ENCODE data around the gene IFI27L2.

GRCh38 chr14:94111276-94112095 is 17.9 kb downstream of the IFI27L2 start:
- TF ChIP-seq, protein P1, sequence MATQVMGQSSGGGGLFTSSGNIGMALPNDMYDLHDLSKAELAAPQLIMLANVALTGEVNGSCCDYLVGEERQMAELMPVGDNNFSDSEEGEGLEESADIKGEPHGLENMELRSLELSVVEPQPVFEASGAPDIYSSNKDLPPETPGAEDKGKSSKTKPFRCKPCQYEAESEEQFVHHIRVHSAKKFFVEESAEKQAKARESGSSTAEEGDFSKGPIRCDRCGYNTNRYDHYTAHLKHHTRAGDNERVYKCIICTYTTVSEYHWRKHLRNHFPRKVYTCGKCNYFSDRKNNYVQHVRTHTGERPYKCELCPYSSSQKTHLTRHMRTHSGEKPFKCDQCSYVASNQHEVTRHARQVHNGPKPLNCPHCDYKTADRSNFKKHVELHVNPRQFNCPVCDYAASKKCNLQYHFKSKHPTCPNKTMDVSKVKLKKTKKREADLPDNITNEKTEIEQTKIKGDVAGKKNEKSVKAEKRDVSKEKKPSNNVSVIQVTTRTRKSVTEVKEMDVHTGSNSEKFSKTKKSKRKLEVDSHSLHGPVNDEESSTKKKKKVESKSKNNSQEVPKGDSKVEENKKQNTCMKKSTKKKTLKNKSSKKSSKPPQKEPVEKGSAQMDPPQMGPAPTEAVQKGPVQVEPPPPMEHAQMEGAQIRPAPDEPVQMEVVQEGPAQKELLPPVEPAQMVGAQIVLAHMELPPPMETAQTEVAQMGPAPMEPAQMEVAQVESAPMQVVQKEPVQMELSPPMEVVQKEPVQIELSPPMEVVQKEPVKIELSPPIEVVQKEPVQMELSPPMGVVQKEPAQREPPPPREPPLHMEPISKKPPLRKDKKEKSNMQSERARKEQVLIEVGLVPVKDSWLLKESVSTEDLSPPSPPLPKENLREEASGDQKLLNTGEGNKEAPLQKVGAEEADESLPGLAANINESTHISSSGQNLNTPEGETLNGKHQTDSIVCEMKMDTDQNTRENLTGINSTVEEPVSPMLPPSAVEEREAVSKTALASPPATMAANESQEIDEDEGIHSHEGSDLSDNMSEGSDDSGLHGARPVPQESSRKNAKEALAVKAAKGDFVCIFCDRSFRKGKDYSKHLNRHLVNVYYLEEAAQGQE (IDR thresholded peaks at IDR 0.05; ENCODE audit: insufficient replicate concordance, low read depth), result no peak
- TF ChIP-seq, protein P2, sequence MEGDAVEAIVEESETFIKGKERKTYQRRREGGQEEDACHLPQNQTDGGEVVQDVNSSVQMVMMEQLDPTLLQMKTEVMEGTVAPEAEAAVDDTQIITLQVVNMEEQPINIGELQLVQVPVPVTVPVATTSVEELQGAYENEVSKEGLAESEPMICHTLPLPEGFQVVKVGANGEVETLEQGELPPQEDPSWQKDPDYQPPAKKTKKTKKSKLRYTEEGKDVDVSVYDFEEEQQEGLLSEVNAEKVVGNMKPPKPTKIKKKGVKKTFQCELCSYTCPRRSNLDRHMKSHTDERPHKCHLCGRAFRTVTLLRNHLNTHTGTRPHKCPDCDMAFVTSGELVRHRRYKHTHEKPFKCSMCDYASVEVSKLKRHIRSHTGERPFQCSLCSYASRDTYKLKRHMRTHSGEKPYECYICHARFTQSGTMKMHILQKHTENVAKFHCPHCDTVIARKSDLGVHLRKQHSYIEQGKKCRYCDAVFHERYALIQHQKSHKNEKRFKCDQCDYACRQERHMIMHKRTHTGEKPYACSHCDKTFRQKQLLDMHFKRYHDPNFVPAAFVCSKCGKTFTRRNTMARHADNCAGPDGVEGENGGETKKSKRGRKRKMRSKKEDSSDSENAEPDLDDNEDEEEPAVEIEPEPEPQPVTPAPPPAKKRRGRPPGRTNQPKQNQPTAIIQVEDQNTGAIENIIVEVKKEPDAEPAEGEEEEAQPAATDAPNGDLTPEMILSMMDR (IDR thresholded peaks at IDR 0.05; ENCODE audit: insufficient read depth, low read length), result no peak
- TF ChIP-seq POLR2AphosphoS5 (IDR thresholded peaks at IDR 0.05; ENCODE audit: low read depth), result no peak

All from HL-60 (cell line).